ENCODE results near the gene TMEM154. TPM values are rescaled to one million over a fixed set of nuclear protein-coding genes. Genes with fewer than 3 reads are reported as not detected.

The TMEM154 gene
- total RNA-seq, 2 experiments from 2014 or later: 16.4 to 17.7 TPM

DNA sequence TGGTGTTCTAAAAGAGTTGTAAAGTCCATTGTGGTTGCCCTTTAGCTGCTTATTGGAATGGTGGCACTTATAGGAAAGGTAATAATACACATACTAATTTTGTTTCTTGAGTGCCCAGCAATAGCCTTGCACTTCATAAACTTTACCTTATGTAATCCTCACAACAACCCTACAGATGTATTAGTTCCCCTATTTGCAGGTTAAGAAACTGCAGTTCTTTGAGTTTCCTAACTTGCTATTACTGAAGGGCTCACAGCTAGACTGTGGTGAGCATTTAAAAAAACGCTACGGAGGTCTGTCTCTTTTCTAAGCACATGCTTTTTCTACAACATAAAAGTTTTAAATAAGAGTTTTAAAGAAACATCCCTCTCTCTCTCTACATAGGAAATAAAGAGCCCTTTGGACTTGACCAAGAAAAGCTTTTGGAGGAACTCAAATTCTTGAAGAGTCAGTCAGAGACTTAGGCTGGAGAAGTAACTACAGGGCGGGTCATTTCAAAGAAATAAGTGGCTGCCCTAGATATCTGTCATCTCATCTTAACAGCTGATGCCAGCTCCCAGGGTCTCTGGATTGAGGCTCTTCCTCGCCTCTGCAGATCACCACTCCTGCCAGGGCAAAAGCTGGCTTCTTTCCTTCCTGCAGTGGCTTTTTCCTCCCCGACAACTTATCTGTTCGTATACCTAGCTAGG, 101.9 kb downstream of the TMEM154 start:
- CTCF ChIA-PET: interaction anchor here (1.1 kb wide), 1 partner anchor 7 kb away, joined by 3 read pairs; no protein-coding TSS in a partner anchor
- POLR2A ChIA-PET: interaction anchor here (0.6 kb wide), 1 partner anchor 41 kb away, joined by 3 read pairs; no protein-coding TSS in a partner anchor

- ChIA-PET CTCF (no interaction called here), POLR2A (no interaction called here)
Observed at GRCh38 chr4:152575533-152575932, 104.3 kb downstream of the TMEM154 start.

- POLR2A ChIA-PET: no interaction called here
- CTCF ChIA-PET: no interaction called here
Observed at GRCh38 chr4:152573861-152574260, 105.9 kb downstream of the TMEM154 start.

DNA sequence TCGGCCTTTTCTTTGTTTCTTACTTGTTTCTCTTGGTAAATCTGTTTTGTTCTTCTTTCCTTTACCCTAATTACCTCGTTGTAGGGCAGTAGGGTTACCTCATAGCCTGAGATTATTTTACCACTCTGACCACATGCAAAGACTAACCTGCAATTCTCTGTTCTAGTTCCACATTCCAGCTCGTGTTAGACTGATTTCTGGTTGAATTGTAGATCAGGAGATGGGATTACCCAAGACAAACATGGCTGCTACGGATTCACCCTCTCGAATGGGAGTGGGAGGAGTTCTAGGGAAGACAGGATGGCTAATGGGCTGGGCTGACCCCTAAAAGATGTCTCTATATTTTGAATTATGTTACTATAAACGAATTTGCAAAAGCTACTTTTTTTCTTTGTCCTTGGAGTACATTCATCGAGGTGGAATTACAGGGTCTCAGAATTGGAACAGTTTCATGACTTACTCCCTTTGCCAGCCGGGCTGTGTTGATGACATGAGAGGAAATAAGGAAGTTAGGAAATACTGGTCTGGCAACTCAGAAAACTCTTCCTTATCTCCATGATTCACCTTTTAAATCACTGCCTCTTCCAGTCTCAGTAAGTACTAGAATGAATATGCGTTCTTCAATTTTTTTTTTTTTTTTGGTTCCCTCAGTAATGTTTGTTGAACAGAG, 107.2 kb downstream of the TMEM154 start:
- POLR2A ChIA-PET: no interaction called here
- CTCF ChIA-PET: no interaction called here

GRCh38 chr4:152571770-152572169, 108.0 kb downstream of the TMEM154 start:
- CTCF ChIA-PET: no interaction called here
- POLR2A ChIA-PET: no interaction called here

GRCh38 chr4:152571296-152571695, 108.5 kb downstream of the TMEM154 start:
- ChIA-PET CTCF (no interaction called here), POLR2A (no interaction called here)

Other genes with a start within 250 kb of the TMEM154 start
- gene FBXW7, start 143.9 kb downstream of the TMEM154 start, total RNA-seq: 10 to 100 TPM; 36.1 to 38.9 TPM
- gene TIGD4, start 99.7 kb upstream of the TMEM154 start, total RNA-seq: under 1 TPM; 0.65 to 0.80 TPM
- 10 to 100 TPM; 13.1 to 13.8 TPM for gene ARFIP1, start 100.0 kb upstream of the TMEM154 start, total RNA-seq